K562 (cell line): Measurements from ENCODE around the gene ZDHHC18. TPM values are rescaled to one million over a fixed set of nuclear protein-coding genes. Genes with fewer than 3 reads are reported as not detected.

Experiments
- ADNP ChIP-seq: fragments of 200-800 bp; sonication (Bioruptor generic); IDR thresholded peaks from 2 replicates; pipeline ENCODE4 v1.6.1; 2016; ENCODE audit warnings: missing genetic modification characterization, missing compliant biosample characterization
- CTBP1 ChIP-seq: fragments of 450-650 bp; IDR thresholded peaks from 2 replicates; pipeline ENCODE4 v1.6.1; 2016; ENCODE audit warnings: borderline replicate concordance
- ELF2 ChIP-seq: fragments of 250-450 bp; sonication (Bioruptor Pico); IDR thresholded peaks from 2 replicates; pipeline ENCODE4 v1.5.0; 2021; ENCODE audit warnings: mild to moderate bottlenecking
- EP300 ChIP-seq: IDR thresholded peaks from 2 replicates; pipeline ENCODE4 v1.6.1; 2012; ENCODE audit warnings: low read length, improper control_type of control experiment
- HNRNPL ChIP-seq: fragments of 200-400 bp; formaldehyde crosslinking; IDR thresholded peaks from 2 replicates; pipeline ENCODE4 v1.6.1; 2017; ENCODE audit warnings: low read depth, mild to moderate bottlenecking, low read length
- LCOR ChIP-seq: sonication (generic); formaldehyde crosslinking; IDR thresholded peaks from 2 replicates; pipeline ENCODE4 v1.8.0; 2022; ENCODE audit warnings: mild to moderate bottlenecking, missing genetic modification reagents
- POLR3A ChIP-seq: IDR thresholded peaks from 2 replicates; pipeline ENCODE4 v1.6.1; 2011; ENCODE audit warnings: borderline replicate concordance, mild to moderate bottlenecking, moderate library complexity; ENCODE audit not compliant: insufficient read length, insufficient read depth; ENCODE audit errors: extremely low read depth
- RBM17 ChIP-seq: fragments of 200-400 bp; formaldehyde crosslinking; IDR thresholded peaks from 2 replicates; pipeline ENCODE4 v1.6.1; 2017; ENCODE audit warnings: low read depth, mild to moderate bottlenecking, low read length, borderline replicate concordance
- TAF1 ChIP-seq: IDR thresholded peaks from 2 replicates; pipeline ENCODE4 v1.6.1; 2011; ENCODE audit warnings: mild to moderate bottlenecking, low read length, moderate library complexity; ENCODE audit not compliant: insufficient read depth, control insufficient read depth, severe bottlenecking; ENCODE audit errors: extremely low read depth
- THRAP3 ChIP-seq: fragments of 450-650 bp; IDR thresholded peaks from 2 replicates; pipeline ENCODE4 v1.6.1; 2016; ENCODE audit warnings: mild to moderate bottlenecking, inconsistent platforms, borderline replicate concordance
- ZBED1 ChIP-seq: IDR thresholded peaks from 2 replicates; pipeline ENCODE4 v1.6.1; 2014
- ZC3H4 ChIP-seq: sonication (generic); formaldehyde crosslinking; IDR thresholded peaks from 2 replicates; pipeline ENCODE4 v1.9.0; 2021; ENCODE audit warnings: missing genetic modification reagents, borderline replicate concordance
- ZNF384 ChIP-seq: IDR thresholded peaks from 2 replicates; pipeline ENCODE4 v1.6.1; 2012; ENCODE audit warnings: low read depth, low read length, improper control_type of control experiment
- ZNF830 ChIP-seq: fragments of 250-450 bp; sonication (Bioruptor Pico); IDR thresholded peaks from 2 replicates; pipeline ENCODE4 v1.5.0; 2021; ENCODE audit warnings: mild to moderate bottlenecking
- polyA plus RNA-seq, 8 experiments: library from polyadenylated mRNA; depleted of rRNA in 4 of 8; stranded (reverse) in 5 of 8; unstranded in 3 of 8; fragments of >200 nt; fragmentation: Nextera tagmentation in 2 of 8; fragmentation: Illumina TruSeq in 1 of 8; extraction: Ambion mirVana in 2 of 8; extraction: Trizol in 1 of 8; gene quantifications; 2 replicates each; pipeline versions ENCODE4 v1.2.1 to v1.2.3, GENCODE V29; 2011 to 2014; ENCODE audit warnings: inconsistent platforms in 1 of 8, missing spikeins in 1 of 8
- total RNA-seq, 7 experiments: library from RNA; depleted of rRNA in 6 of 7; stranded (reverse); fragments of >200 nt in 6 of 7; fragmentation: Illumina TruSeq in 2 of 7; extraction: Trizol in 2 of 7; gene quantifications; 2 replicates each; pipeline versions ENCODE4 v1.2.1 to v1.2.3, GENCODE V29; 2011 to 2021; ENCODE audit warnings: low replicate concordance in 1 of 7
- TF ChIP-seq, protein P1 (sequence below): fragments of 450-650 bp; IDR thresholded peaks from 2 replicates; pipeline ENCODE4 v1.6.1; 2016
- TF ChIP-seq, protein P2 (sequence below): fragments of 450-650 bp; IDR thresholded peaks from 2 replicates; pipeline ENCODE4 v1.6.1; 2016; ENCODE audit warnings: low read depth, mild to moderate bottlenecking, moderate library complexity
- TF ChIP-seq, protein P3 (sequence below): fragments of 250-450 bp; sonication (Bioruptor Pico); IDR thresholded peaks from 2 replicates; pipeline ENCODE4 v1.9.0; 2021; ENCODE audit warnings: mild to moderate bottlenecking
- TF ChIP-seq, protein P4 (sequence below): fragments of 250-450 bp; sonication (Bioruptor Pico); IDR thresholded peaks from 2 replicates; pipeline ENCODE4 v1.5.0; 2020; ENCODE audit warnings: mild to moderate bottlenecking, borderline replicate concordance
- TF ChIP-seq, protein P5 (sequence below), 2 experiments: fragments of 450-650 bp; IDR thresholded peaks; 2 replicates each; pipeline ENCODE4 v1.6.1; 2016
- TF ChIP-seq, protein P6 (sequence below): sonication (generic); formaldehyde crosslinking; IDR thresholded peaks from 2 replicates; pipeline ENCODE4 v1.8.1; 2023; ENCODE audit warnings: mild to moderate bottlenecking, missing genetic modification reagents

The ZDHHC18 gene
- total and polyA plus RNA-seq, 9 of the 15 experiments (the other 6 are each of a cell fraction or from before 2014, with no cell fraction given) = 0.42 to 35.6 (median 15.8) TPM

DNA sequence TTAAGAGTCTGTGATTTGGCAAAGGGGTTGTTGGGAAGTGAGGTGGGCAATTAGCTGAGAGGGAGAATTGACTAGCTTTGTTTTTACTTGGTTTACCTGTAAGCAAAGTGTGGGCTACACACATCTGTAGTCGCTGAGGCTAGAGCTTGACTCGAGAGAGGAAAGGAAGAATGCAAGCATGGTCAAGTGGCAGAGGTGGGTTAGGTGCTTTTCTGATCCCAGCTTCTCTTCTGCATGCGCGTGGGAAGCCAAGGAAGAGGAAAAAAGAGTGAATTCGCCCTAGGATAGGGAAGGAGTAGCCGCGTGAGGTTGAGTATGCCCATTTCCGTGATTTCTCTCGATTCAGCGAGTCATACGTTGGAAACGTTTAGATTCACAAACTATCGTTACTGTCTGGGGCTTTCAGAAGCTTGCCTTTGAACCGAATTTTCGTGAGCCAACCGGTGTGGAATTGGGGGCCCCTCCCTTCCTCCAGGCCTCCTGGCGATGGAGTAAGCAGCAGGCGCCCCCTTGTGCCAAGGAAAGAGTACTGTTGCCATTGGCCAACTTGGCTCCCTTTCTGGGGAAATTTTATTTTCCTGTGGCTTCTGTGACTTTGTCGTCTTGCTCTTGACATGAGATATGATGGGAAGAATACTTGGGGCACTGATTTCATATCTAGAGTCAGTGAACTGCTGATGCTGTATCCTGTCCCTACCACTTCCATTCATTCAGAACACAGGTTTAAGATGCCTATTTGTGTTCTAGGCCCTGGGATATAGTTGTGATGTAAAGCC lies 37.5 kb upstream of the ZDHHC18 start (continued):
- TF ChIP-seq, protein P1, sequence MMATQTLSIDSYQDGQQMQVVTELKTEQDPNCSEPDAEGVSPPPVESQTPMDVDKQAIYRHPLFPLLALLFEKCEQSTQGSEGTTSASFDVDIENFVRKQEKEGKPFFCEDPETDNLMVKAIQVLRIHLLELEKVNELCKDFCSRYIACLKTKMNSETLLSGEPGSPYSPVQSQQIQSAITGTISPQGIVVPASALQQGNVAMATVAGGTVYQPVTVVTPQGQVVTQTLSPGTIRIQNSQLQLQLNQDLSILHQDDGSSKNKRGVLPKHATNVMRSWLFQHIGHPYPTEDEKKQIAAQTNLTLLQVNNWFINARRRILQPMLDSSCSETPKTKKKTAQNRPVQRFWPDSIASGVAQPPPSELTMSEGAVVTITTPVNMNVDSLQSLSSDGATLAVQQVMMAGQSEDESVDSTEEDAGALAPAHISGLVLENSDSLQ = no peak
- TF ChIP-seq ADNP (tag) = no peak
- no peak for TF ChIP-seq HNRNPL
- no peak for TF ChIP-seq ZC3H4 (CRISPR knock-in tag)
- peak; percentile 91 for TF ChIP-seq LCOR (CRISPR knock-in tag)
- no peak for TF ChIP-seq ZNF830
- TF ChIP-seq, protein P2, sequence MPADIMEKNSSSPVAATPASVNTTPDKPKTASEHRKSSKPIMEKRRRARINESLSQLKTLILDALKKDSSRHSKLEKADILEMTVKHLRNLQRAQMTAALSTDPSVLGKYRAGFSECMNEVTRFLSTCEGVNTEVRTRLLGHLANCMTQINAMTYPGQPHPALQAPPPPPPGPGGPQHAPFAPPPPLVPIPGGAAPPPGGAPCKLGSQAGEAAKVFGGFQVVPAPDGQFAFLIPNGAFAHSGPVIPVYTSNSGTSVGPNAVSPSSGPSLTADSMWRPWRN = peak; percentile 30; the same call in 1 of the 2 replicates
- TF ChIP-seq, protein P3, sequence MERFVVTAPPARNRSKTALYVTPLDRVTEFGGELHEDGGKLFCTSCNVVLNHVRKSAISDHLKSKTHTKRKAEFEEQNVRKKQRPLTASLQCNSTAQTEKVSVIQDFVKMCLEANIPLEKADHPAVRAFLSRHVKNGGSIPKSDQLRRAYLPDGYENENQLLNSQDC (CRISPR knock-in tag) = no peak
- TF ChIP-seq CTBP1 = peak; percentile 78; the same call in 1 of the 2 replicates
- no peak for TF ChIP-seq RBM17
- peak; percentile 47 for TF ChIP-seq EP300
- no peak for TF ChIP-seq TAF1
- TF ChIP-seq, protein P4, sequence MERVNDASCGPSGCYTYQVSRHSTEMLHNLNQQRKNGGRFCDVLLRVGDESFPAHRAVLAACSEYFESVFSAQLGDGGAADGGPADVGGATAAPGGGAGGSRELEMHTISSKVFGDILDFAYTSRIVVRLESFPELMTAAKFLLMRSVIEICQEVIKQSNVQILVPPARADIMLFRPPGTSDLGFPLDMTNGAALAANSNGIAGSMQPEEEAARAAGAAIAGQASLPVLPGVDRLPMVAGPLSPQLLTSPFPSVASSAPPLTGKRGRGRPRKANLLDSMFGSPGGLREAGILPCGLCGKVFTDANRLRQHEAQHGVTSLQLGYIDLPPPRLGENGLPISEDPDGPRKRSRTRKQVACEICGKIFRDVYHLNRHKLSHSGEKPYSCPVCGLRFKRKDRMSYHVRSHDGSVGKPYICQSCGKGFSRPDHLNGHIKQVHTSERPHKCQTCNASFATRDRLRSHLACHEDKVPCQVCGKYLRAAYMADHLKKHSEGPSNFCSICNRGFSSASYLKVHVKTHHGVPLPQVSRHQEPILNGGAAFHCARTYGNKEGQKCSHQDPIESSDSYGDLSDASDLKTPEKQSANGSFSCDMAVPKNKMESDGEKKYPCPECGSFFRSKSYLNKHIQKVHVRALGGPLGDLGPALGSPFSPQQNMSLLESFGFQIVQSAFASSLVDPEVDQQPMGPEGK (CRISPR knock-in tag) = no peak
- TF ChIP-seq, protein P5, sequence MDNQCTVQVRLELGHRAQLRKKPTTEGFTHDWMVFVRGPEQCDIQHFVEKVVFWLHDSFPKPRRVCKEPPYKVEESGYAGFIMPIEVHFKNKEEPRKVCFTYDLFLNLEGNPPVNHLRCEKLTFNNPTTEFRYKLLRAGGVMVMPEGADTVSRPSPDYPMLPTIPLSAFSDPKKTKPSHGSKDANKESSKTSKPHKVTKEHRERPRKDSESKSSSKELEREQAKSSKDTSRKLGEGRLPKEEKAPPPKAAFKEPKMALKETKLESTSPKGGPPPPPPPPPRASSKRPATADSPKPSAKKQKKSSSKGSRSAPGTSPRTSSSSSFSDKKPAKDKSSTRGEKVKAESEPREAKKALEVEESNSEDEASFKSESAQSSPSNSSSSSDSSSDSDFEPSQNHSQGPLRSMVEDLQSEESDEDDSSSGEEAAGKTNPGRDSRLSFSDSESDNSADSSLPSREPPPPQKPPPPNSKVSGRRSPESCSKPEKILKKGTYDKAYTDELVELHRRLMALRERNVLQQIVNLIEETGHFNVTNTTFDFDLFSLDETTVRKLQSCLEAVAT (IDR thresholded peaks at IDR 0.05) = peak in 1 of 2 experiments; percentile 78; a peak in 2 of 4 replicates
- TF ChIP-seq ZNF384 = peak; percentile 48; the same call in 1 of the 2 replicates
- TF ChIP-seq THRAP3 = no peak
- TF ChIP-seq POLR3A = no peak
- peak; percentile 56; the same call in 1 of the 2 replicates for TF ChIP-seq ZBED1
- no peak for TF ChIP-seq ELF2 (CRISPR knock-in tag)
- TF ChIP-seq, protein P6, sequence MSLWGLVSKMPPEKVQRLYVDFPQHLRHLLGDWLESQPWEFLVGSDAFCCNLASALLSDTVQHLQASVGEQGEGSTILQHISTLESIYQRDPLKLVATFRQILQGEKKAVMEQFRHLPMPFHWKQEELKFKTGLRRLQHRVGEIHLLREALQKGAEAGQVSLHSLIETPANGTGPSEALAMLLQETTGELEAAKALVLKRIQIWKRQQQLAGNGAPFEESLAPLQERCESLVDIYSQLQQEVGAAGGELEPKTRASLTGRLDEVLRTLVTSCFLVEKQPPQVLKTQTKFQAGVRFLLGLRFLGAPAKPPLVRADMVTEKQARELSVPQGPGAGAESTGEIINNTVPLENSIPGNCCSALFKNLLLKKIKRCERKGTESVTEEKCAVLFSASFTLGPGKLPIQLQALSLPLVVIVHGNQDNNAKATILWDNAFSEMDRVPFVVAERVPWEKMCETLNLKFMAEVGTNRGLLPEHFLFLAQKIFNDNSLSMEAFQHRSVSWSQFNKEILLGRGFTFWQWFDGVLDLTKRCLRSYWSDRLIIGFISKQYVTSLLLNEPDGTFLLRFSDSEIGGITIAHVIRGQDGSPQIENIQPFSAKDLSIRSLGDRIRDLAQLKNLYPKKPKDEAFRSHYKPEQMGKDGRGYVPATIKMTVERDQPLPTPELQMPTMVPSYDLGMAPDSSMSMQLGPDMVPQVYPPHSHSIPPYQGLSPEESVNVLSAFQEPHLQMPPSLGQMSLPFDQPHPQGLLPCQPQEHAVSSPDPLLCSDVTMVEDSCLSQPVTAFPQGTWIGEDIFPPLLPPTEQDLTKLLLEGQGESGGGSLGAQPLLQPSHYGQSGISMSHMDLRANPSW (CRISPR knock-in tag) = peak; percentile 87; the same call in 1 of the 2 replicates
